HUES64 (cell line): ENCODE data around the gene PDE6H.

ENCODE experiments used
- H3K27ac ChIP-seq: 2 replicates; pipeline ENCODE4 v1.7.0; 2013; ENCODE audit warnings: low read depth, low read length, inconsistent platforms
- H3K27me3 ChIP-seq: 2 replicates; pipeline ENCODE4 v1.6.1; 2013; ENCODE audit warnings: mild to moderate bottlenecking, low read length; ENCODE audit not compliant: insufficient read depth
- H3K36me3 ChIP-seq: 2 replicates; pipeline ENCODE4 v1.6.1; 2013; ENCODE audit warnings: mild to moderate bottlenecking, low read length; ENCODE audit not compliant: insufficient read depth
- H3K4me1 ChIP-seq: 2 replicates; pipeline ENCODE4 v1.6.1; 2013; ENCODE audit warnings: mild to moderate bottlenecking, low read length, moderate library complexity; ENCODE audit not compliant: insufficient read depth
- H3K4me3 ChIP-seq: 2 replicates; pipeline ENCODE4 v1.5.1; 2013; ENCODE audit warnings: mild to moderate bottlenecking, low read length, moderate library complexity
- H3K9ac ChIP-seq: 2 replicates; pipeline ENCODE4 v1.6.1; 2013; ENCODE audit warnings: mild to moderate bottlenecking, low read depth, low read length
- H3K9me3 ChIP-seq: 2 replicates; pipeline ENCODE4 v1.6.1; 2013; ENCODE audit warnings: low read depth, low read length; ENCODE audit not compliant: insufficient read depth
- WGBS: fragments of 150-250, 120-280 bp; methylation state at CpG from one replicate; pipeline ENCODE4 v1.1.7; 2013; ENCODE audit warnings: missing lambda C conversion rate; 5-methylcytosine and 5-hydroxymethylcytosine counted together

The PDE6H gene

DNA sequence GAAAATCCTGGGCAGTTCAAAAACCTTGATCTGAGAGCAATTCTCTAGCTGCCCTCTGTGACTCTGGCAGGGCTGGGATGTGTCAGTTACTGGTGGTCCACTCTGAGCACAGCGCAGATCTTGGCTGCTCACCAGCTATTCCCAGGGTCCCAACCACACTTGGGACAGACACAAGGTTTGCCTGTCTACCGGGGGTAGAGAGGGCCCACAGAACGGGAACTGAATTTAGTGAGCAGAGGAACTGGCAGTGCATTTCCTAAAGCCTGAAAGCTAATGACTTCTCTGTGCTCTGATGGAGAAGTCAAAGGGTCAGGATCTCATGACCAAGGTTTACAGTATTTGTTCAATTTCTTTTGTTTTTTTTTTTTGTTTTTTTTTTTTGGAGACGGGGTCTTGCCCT, 2.6 kb downstream of the PDE6H start:
- Histone ChIP-seq H3K9ac (no peak overlapping the region), H3K27me3 (no peaks in the 10 kb centered on the region), H3K27ac (no peak overlapping the region), H3K4me1 (no peaks in the 10 kb centered on the region), H3K36me3 (no peaks in the 10 kb centered on the region), H3K4me3 (no peak overlapping the region), H3K9me3 (no peaks in the 10 kb centered on the region)
- 94% methylated on average over 3 of the region's 4 CpGs for WGBS

DNA sequence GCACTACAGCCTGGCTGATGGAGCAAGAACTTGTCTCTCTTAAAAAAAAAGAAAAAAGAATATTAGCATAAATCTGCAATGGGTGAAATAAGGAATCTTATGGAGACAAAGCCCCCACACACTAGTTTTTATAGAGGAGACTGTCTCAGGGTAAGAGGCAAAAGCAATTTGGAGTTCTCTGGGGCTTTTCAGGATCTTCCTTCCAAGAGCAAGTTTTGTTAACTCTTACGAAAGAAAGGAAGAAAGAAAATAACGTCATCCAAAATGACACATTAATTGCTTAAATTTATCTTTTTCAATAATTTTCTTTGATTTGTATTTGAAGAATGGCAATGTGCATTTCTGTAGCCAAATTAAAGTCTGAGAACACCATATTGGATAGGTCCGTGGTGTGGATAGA, 3.8 kb downstream of the PDE6H start:
- no peaks in the 10 kb centered on the region for H3K27me3 ChIP-seq
- no peak overlapping the region for H3K4me3 ChIP-seq
- H3K4me1 ChIP-seq = no peaks in the 10 kb centered on the region
- no peak overlapping the region for H3K9ac ChIP-seq
- H3K27ac ChIP-seq = no peak overlapping the region
- no peaks in the 10 kb centered on the region for H3K9me3 ChIP-seq
- WGBS = 94% methylated on average over 2 of the region's 3 CpGs
- no peaks in the 10 kb centered on the region for H3K36me3 ChIP-seq

DNA sequence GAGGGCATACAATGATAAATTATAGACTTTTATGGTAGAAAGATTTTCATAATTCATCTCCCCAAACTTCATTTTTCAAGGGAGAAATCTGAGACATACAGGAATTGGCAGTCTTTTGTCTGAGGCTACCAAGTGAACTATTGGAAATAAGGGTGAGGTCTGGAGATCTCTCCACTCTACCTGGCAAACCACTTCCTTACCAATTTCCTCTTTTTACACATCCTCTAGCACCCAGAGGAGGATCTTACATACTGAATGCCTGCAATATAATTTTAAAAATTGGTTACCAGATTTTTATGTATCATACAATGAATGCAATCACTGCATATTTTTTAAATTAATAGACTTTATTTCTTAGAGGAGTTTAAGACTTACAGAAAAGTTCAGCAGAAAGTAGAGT, 6.6 kb downstream of the PDE6H start:
- Histone ChIP-seq H3K27me3 (no peaks in the 10 kb centered on the region), H3K9me3 (no peaks in the 10 kb centered on the region), H3K9ac (no peak overlapping the region), H3K36me3 (no peaks in the 10 kb centered on the region), H3K4me3 (no peak overlapping the region), H3K27ac (no peak overlapping the region), H3K4me1 (no peaks in the 10 kb centered on the region)

DNA sequence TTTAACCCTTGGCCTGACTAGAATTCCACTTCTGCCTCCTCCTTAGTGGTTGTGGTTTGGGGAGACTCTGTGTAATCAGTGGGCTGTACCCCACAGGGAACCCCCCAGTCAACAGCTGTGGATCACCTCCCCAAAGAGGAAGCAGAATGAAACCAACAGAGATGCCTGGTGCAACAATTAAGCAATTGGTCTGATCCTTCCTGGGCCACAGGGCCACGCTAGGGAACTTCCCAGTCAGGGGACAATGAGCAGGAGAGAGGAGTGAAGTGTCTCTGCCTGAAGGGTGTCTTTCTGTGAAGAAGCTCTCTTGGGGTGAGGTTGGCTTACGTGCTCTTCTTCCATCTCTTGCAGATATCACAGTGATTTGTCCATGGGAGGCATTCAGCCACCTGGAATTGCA, 8.2 kb downstream of the PDE6H start:
- no peak overlapping the region for H3K27ac ChIP-seq

GRCh38 chr12:14982562-14982961, 9.7 kb downstream of the PDE6H start:
- H3K9me3 ChIP-seq = no peaks in the 10 kb centered on the region
- no peak overlapping the region for H3K9ac ChIP-seq
- no peaks in the 10 kb centered on the region for H3K36me3 ChIP-seq
- no peak overlapping the region for H3K27ac ChIP-seq
- H3K4me3 ChIP-seq = no peak overlapping the region
- no peaks in the 10 kb centered on the region for H3K27me3 ChIP-seq
- WGBS = 69% methylated on average over 1 of the region's 1 CpG
- H3K4me1 ChIP-seq = no peaks in the 10 kb centered on the region

More for the DNA sequence above, 8.2 kb downstream of the PDE6H start:
- Histone ChIP-seq H3K4me1 (no peaks in the 10 kb centered on the region), H3K36me3 (no peaks in the 10 kb centered on the region), H3K27me3 (no peaks in the 10 kb centered on the region), H3K9me3 (no peaks in the 10 kb centered on the region), H3K4me3 (no peak overlapping the region), H3K9ac (no peak overlapping the region)
- 91% methylated on average over 2 of the region's 2 CpGs for WGBS

GRCh38 chr12:14982991-14983390, 10.1 kb downstream of the PDE6H start:
- Histone ChIP-seq H3K27ac (no peak overlapping the region), H3K4me1 (no peaks in the 10 kb centered on the region), H3K27me3 (no peaks in the 10 kb centered on the region), H3K36me3 (no peaks in the 10 kb centered on the region), H3K9me3 (no peaks in the 10 kb centered on the region), H3K4me3 (no peak overlapping the region), H3K9ac (no peak overlapping the region)
- 92% methylated on average over 2 of the region's 2 CpGs for WGBS

DNA sequence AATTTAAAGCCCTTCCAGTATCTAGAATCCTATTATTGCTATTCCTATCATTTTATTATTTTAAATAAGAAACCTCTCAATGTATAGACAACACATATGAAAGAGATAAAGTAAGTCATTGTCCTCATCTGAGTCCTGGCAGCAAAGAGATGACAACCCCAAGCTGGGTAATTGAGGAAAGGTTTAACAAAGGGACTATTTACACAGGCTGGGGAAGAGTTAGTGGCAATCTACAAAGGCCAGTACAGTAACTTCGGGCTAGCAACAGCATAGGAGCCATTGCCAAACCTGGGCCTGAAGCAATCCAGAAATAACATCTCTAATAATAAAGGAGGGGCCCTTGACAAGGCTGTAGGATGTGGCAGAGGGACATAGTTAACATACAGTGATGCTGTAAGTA, 11.2 kb downstream of the PDE6H start:
- 88% methylated on average over 1 of the region's 1 CpG for WGBS
- Histone ChIP-seq H3K4me3 (no peak overlapping the region), H3K27ac (no peak overlapping the region)

DNA sequence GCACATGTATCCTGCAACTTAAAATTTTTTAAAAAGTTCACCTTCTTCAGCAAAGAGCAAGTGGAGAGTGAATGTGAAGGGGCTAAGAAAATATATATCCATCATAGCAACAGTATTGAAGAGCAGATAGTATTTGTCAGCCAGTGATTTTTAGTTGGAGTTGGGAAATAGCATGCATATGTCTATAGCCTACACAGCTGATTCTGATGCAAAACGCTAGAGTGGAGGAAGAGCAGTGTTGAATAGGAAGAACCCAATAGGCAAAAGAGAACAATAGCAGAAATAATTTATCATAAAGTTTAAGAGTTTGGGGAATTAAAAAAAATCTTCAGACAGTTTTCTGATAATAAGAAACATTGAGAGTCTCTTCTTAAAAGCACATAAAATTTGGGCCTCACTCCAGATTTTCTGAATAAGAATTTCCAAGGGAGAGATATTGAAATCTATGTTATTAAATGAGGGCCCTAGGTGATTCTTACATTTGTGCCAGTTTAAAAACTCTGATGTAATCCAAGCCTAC, 12.0 kb downstream of the PDE6H start:
- Histone ChIP-seq H3K4me3 (no peak overlapping the region), H3K9ac (no peak overlapping the region), H3K9me3 (no peaks in the 10 kb centered on the region), H3K27me3 (no peaks in the 10 kb centered on the region), H3K4me1 (no peaks in the 10 kb centered on the region), H3K27ac (no peak overlapping the region), H3K36me3 (no peaks in the 10 kb centered on the region)
- 75% methylated on average over 1 of the region's 1 CpG for WGBS

More for the DNA sequence above, 11.2 kb downstream of the PDE6H start:
- H3K36me3 ChIP-seq = no peaks in the 10 kb centered on the region
- no peaks in the 10 kb centered on the region for H3K27me3 ChIP-seq
- no peaks in the 10 kb centered on the region for H3K4me1 ChIP-seq
- no peaks in the 10 kb centered on the region for H3K9me3 ChIP-seq
- no peak overlapping the region for H3K9ac ChIP-seq

DNA sequence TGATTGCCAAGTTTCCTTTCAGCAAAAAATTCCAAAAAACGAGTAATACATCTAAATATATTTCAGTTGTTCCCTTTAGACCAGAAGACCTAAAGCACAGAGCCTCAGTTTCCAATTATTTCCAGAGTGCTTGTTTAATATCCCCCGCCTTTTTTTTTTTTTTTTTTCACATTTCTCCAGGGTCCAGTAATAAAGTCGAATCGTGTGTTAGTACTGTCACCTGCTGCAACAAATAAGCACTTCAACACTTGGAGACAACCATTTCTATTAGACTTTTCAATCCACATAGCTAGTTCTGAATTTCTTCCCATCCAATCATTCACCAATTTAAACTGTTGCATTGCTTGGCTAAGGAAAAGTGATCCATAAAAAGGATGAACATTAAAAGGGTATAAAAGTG, 13.6 kb downstream of the PDE6H start:
- 93% methylated on average over 4 of the region's 4 CpGs for WGBS
- Histone ChIP-seq H3K27me3 (no peaks in the 10 kb centered on the region), H3K36me3 (no peaks in the 10 kb centered on the region), H3K4me3 (no peak overlapping the region), H3K9me3 (no peaks in the 10 kb centered on the region), H3K9ac (no peak overlapping the region), H3K4me1 (no peaks in the 10 kb centered on the region), H3K27ac (no peak overlapping the region)

DNA sequence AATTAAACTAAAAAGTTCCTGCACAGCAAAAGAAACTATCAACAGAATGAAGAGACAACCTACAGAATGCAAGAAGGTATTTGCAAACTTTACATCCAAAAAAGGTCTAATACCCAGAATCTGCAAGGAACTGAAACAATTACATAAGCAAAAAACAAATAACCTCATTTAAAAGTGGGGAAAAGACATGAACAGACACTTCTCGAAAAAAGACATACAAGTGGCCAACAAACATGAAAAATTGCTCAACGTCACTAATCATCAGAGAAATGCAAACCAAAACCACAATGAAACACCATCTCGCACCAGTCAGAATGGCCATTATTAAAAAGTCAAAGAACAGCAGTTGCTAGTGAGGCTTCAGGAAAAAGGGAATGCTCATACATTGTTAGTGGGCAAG, 15.2 kb downstream of the PDE6H start:
- no peaks in the 10 kb centered on the region for H3K9me3 ChIP-seq
- no peak overlapping the region for H3K27ac ChIP-seq
- no peaks in the 10 kb centered on the region for H3K4me1 ChIP-seq
- no peaks in the 10 kb centered on the region for H3K36me3 ChIP-seq
- no peak overlapping the region for H3K4me3 ChIP-seq
- H3K27me3 ChIP-seq = no peaks in the 10 kb centered on the region
- H3K9ac ChIP-seq = no peak overlapping the region
- 85% methylated on average over 3 of the region's 3 CpGs for WGBS

DNA sequence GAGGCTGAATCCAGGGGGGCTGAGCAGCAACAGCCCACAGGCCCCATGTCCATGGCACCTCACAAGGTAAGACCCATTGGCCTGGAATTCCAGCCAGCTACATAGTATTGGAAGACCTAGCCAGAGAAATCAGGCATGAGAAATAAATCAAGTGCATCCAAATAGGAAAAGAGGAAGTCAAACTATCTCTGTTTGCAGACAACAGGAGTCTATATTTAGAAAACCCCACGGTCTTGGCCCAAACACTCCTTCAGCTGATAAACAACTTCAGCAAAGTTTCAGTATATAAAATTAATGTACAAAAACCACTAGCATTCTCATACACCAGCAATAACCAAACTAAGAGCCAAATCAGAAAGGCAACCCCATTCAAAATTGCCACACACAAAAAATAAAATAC, 16.9 kb downstream of the PDE6H start:
- Histone ChIP-seq H3K4me1 (no peaks in the 10 kb centered on the region), H3K36me3 (no peaks in the 10 kb centered on the region), H3K27me3 (no peaks in the 10 kb centered on the region), H3K9me3 (no peaks in the 10 kb centered on the region), H3K4me3 (no peak overlapping the region), H3K9ac (no peak overlapping the region), H3K27ac (no peak overlapping the region)
- 76% methylated on average over 1 of the region's 1 CpG for WGBS

GRCh38 chr12:14991069-14991468, 18.2 kb downstream of the PDE6H start:
- no peaks in the 10 kb centered on the region for H3K4me1 ChIP-seq
- H3K27me3 ChIP-seq = no peaks in the 10 kb centered on the region
- no peak overlapping the region for H3K9ac ChIP-seq
- H3K36me3 ChIP-seq = no peaks in the 10 kb centered on the region
- no peaks in the 10 kb centered on the region for H3K9me3 ChIP-seq
- H3K4me3 ChIP-seq = no peak overlapping the region
- H3K27ac ChIP-seq = no peak overlapping the region
